K562 (cell line): ENCODE data around the gene CLSTN2. TPM values are rescaled to one million over a fixed set of nuclear protein-coding genes. Genes with fewer than 3 reads are reported as not detected.

ENCODE experiments used
- ATAC-seq: fragments of 200-7000 bp; cut with Tn5 transposase; 3 replicates; pipeline ENCODE4 v1.9.1; 2020; ENCODE audit warnings: moderate library complexity
- BruUV-seq: library from RNA; stranded (reverse); fragments of 400-500 nt; replicated peaks from 2 replicates; lab custom pipeline; 2021; lab: Mats Ljungman, UMichigan
- CTCF ChIA-PET: fragments of 300-600 bp; formaldehyde crosslinking; extraction: SDS; loops from one replicate; lab custom pipeline; 2021; ENCODE audit warnings: low intra/inter-chr PET ratio; lab: Yijun Ruan, JAX
- POLR2A ChIA-PET: fragments of 300-600, 350-650 bp; sonication (Branson Sonifier 250); formaldehyde crosslinking; extraction: SDS; loops from one replicate; lab custom pipeline; 2021; ENCODE audit warnings: antibody characterized with exemption, inconsistent platforms; lab: Yijun Ruan, JAX
- DNase-seq, 4 experiments: peaks; one replicate each; pipeline versions ENCODE4 v3.0.0 to v3.0.0-alpha.2; 2011 to 2018; ENCODE audit warnings: low spot score in 3 of 4, mixed read lengths in 3 of 4; ENCODE audit errors: extremely low read depth in 1 of 4
- FAIRE-seq: peaks from 2 replicates; lab custom pipeline; 2011; peaks lifted over from hg19 to GRCh38; lab: Jason Lieb, UNC
- H2AFZ ChIP-seq: 2 replicates; pipeline ENCODE4 v1.6.0; 2011; ENCODE audit warnings: low read depth, low read length, control low read depth, inconsistent platforms
- H3K27ac ChIP-seq: fragments of 200-600 bp; 3 replicates; pipeline ENCODE4 v1.8.0; 2011; ENCODE audit warnings: low read depth, mild to moderate bottlenecking, control low read depth, inconsistent platforms, low read length, moderate library complexity, mixed read lengths; ENCODE audit errors: extremely low read depth
- H3K27me3 ChIP-seq, 2 experiments: fragments of 300-600 bp in 1 of 2; 2 replicates in 1 of 2; 3 replicates in 1 of 2; pipeline versions ENCODE4 v1.6.0 to v1.8.0; 2011; ENCODE audit warnings: inconsistent platforms in 2 of 2, low read length in 2 of 2, mild to moderate bottlenecking in 1 of 2, mixed read lengths in 1 of 2, moderate library complexity in 1 of 2; ENCODE audit not compliant: control insufficient read depth in 2 of 2, insufficient read depth in 2 of 2
- H3K36me3 ChIP-seq: fragments of 300-600 bp; 3 replicates; pipeline ENCODE4 v1.8.0; 2011; ENCODE audit warnings: mild to moderate bottlenecking, low read length, inconsistent platforms; ENCODE audit not compliant: control insufficient read depth, insufficient read depth
- H3K4me1 ChIP-seq, 2 experiments: fragments of 200-600 bp in 1 of 2; replicated peaks in 1 of 2; 2 replicates in 1 of 2; 3 replicates in 1 of 2; pipeline versions ENCODE4 v1.5.1 to v1.8.0; 2011; ENCODE audit warnings: inconsistent platforms in 2 of 2, low read length in 2 of 2, mild to moderate bottlenecking in 1 of 2, mixed read lengths in 1 of 2, moderate library complexity in 1 of 2; ENCODE audit not compliant: control insufficient read depth in 2 of 2, insufficient read depth in 2 of 2
- H3K4me2 ChIP-seq: 2 replicates; pipeline ENCODE4 v1.6.1; 2011; ENCODE audit warnings: low read length, control low read depth, inconsistent platforms, mixed read lengths; ENCODE audit not compliant: insufficient read depth
- H3K4me3 ChIP-seq: fragments of 200-600 bp; sonication (generic), shearing (Covaris generic); 2 replicates; pipeline ENCODE4 v1.5.1; 2016; ENCODE audit warnings: control low read depth, inconsistent platforms
- H3K79me2 ChIP-seq: fragments of 200-600 bp; 3 replicates; pipeline ENCODE4 v1.8.0; 2011; ENCODE audit warnings: low read length, inconsistent platforms; ENCODE audit not compliant: control insufficient read depth, insufficient read depth
- H3K9ac ChIP-seq, 2 experiments: 2 replicates each; pipeline versions ENCODE4 v1.6.0 to v1.6.1; 2011; ENCODE audit warnings: low read depth in 2 of 2, low read length in 2 of 2, control low read depth in 1 of 2, inconsistent platforms in 1 of 2, mild to moderate bottlenecking in 1 of 2, mixed read lengths in 1 of 2; ENCODE audit not compliant: insufficient read depth in 1 of 2
- H3K9me1 ChIP-seq: one replicate; pipeline ENCODE4 v1.6.0; 2011; ENCODE audit warnings: inconsistent platforms, mild to moderate bottlenecking, low read length, moderate library complexity; ENCODE audit not compliant: control insufficient read depth, insufficient read depth
- H3K9me3 ChIP-seq: replicated peaks from 2 replicates; pipeline ENCODE4 v1.5.1; 2011; ENCODE audit warnings: low read depth, low read length, inconsistent platforms; ENCODE audit not compliant: control insufficient read depth, insufficient read depth
- H4K20me1 ChIP-seq: replicated peaks from 2 replicates; pipeline ENCODE4 v1.6.1; 2011; ENCODE audit warnings: low read length, inconsistent platforms, mixed read lengths; ENCODE audit not compliant: control insufficient read depth, insufficient read depth
- FOS ChIP-seq: IDR thresholded peaks from 3 replicates; pipeline ENCODE4 v1.6.1; 2011; ENCODE audit not compliant: insufficient read length; ENCODE audit errors: extremely low read depth
- HEY1 ChIP-seq: fragments of 250-450 bp; sonication (Bioruptor Pico); IDR thresholded peaks from 2 replicates; pipeline ENCODE4 v1.5.0; 2020; ENCODE audit warnings: mild to moderate bottlenecking, moderate library complexity, borderline replicate concordance
- POU5F1 ChIP-seq: fragments of 150-350 bp; IDR thresholded peaks from 2 replicates; pipeline ENCODE4 v1.6.1; 2014; ENCODE audit warnings: borderline replicate concordance, low read length, low read depth, mild to moderate bottlenecking; ENCODE audit not compliant: partially characterized antibody
- PRPF4 ChIP-seq: fragments of 200-400 bp; formaldehyde crosslinking; IDR thresholded peaks from one replicate; pipeline ENCODE4 v1.6.1; 2017; ENCODE audit warnings: low read length, low read depth, mild to moderate bottlenecking; ENCODE audit not compliant: insufficient read depth, poor library complexity, severe bottlenecking
- SREBF2 ChIP-seq: sonication (generic); formaldehyde crosslinking; IDR thresholded peaks from 2 replicates; pipeline ENCODE4 v1.4.0; 2020; ENCODE audit warnings: mild to moderate bottlenecking, missing genetic modification reagents
- TAF7 ChIP-seq: fragments of 450-650 bp; IDR thresholded peaks from 2 replicates; pipeline ENCODE4 v1.6.1; 2016; ENCODE audit warnings: missing genetic modification characterization, missing compliant biosample characterization
- TCF7L2 ChIP-seq: fragments of 150-350 bp; IDR thresholded peaks from 2 replicates; pipeline ENCODE4 v1.6.1; 2016; ENCODE audit warnings: low read depth, mild to moderate bottlenecking, low read length, moderate library complexity
- ZNF408 ChIP-seq: fragments of 250-450 bp; sonication (Bioruptor Pico); IDR thresholded peaks from 2 replicates; pipeline ENCODE4 v1.4.0; 2020; ENCODE audit warnings: low read depth, mild to moderate bottlenecking, moderate library complexity
- ZNF561 ChIP-seq: fragments of 450-650 bp; formaldehyde crosslinking; conservative IDR thresholded peaks from 2 replicates; pipeline ENCODE4 v1.4.0; 2020; ENCODE audit warnings: mild to moderate bottlenecking, moderate library complexity
- WGBS: fragments of 100-300 bp; shearing (Covaris generic); methylation state at CpG from one replicate; pipeline ENCODE4 v1.1.6; 2016; ENCODE audit warnings: low coverage, mixed read lengths; ENCODE audit not compliant: insufficient coverage; ENCODE audit errors: missing lambda C conversion rate; 5-methylcytosine and 5-hydroxymethylcytosine counted together
- in situ Hi-C: fragments of 300-500 bp; cut with MboI; formaldehyde crosslinking; loops from 4 replicates; pipeline ENCODE4 v1.15.0; 2018; ENCODE audit warnings: inconsistent platforms, mixed read lengths
- intact Hi-C: fragments of 100-400 bp; cut with micrococcal nuclease; formaldehyde crosslinking; loops from 2 replicates; pipeline ENCODE4 v1.14.2; 2022
- polyA plus RNA-seq, 8 experiments: library from polyadenylated mRNA; depleted of rRNA in 4 of 8; stranded (reverse) in 5 of 8; unstranded in 3 of 8; fragments of >200 nt; fragmentation: Nextera tagmentation in 2 of 8; fragmentation: Illumina TruSeq in 1 of 8; extraction: Ambion mirVana in 2 of 8; extraction: Trizol in 1 of 8; gene quantifications; 2 replicates each; pipeline versions ENCODE4 v1.2.1 to v1.2.3, GENCODE V29; 2011 to 2014; ENCODE audit warnings: inconsistent platforms in 1 of 8, missing spikeins in 1 of 8
- total RNA-seq, 7 experiments: library from RNA; depleted of rRNA in 6 of 7; stranded (reverse); fragments of >200 nt in 6 of 7; fragmentation: Illumina TruSeq in 2 of 7; extraction: Trizol in 2 of 7; gene quantifications; 2 replicates each; pipeline versions ENCODE4 v1.2.1 to v1.2.3, GENCODE V29; 2011 to 2021; ENCODE audit warnings: low replicate concordance in 1 of 7
- TF ChIP-seq, protein P1 (sequence below): fragments of 200-800 bp; sonication (Bioruptor generic); IDR thresholded peaks from 2 replicates; pipeline ENCODE4 v1.6.1; 2017; ENCODE audit warnings: missing genetic modification characterization, missing compliant biosample characterization
- TF ChIP-seq, protein P2 (sequence below): fragments of 250-450 bp; sonication (Bioruptor Pico); IDR thresholded peaks from 2 replicates; pipeline ENCODE4 v1.8.0; 2022; ENCODE audit warnings: inconsistent platforms, mild to moderate bottlenecking, moderate library complexity, borderline replicate concordance

The CLSTN2 gene
- total and polyA plus RNA-seq, 9 of the 15 experiments (the other 6 are each of a cell fraction or from before 2014, with no cell fraction given): 0.02 to 0.04 (median 0.04) TPM; not detected in 6

DNA sequence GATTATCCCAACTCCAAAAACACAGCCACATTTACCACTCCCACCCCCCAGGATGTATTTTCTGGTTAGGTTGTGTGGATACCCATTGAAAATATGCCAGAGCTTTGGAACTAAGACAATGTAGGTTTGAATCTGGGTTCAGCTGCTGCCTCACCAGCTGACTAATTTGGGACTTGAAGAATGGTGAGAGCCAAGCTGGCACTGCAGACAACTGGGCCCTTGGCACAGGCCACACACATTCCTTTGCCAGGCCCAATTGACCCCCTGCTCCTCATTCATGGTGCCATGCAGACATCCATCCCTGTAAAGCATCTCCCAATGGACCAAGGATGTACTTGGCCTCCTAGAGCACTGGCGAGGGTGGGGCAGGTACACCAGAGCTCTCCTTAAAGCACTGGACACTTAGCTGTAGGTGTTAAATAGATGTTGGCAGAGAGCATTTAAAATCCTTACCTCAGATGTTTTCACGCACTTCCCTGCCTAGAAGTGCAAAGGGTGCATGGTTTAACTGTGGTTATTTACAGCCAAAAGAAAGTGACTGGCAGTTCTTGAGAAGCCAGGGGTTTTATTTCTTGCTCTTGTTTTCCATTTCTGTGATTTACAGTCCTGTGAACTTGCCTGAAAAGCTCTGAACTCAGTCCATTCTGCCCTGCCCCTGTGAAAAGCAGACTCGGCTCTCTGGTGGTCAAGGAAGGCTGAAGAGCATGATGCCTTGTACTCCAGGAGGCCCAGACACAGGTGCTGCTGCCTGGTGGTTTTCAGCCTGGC, 138.5 kb downstream of the CLSTN2 start:
- BruUV-seq: no TSS peak
- no peak overlapping the region for H3K4me3 ChIP-seq
- TF ChIP-seq TCF7L2: no peak
- TF ChIP-seq PRPF4: no peak
- TF ChIP-seq SREBF2 (CRISPR knock-in tag): no peak
- TF ChIP-seq TAF7 (tag): no peak
- TF ChIP-seq FOS: no peak
- TF ChIP-seq HEY1 (CRISPR knock-in tag): no peak
- TF ChIP-seq POU5F1: no peak
- TF ChIP-seq ZNF408: no peak
- no peak for TF ChIP-seq ZNF561
- TF ChIP-seq, protein P1, sequence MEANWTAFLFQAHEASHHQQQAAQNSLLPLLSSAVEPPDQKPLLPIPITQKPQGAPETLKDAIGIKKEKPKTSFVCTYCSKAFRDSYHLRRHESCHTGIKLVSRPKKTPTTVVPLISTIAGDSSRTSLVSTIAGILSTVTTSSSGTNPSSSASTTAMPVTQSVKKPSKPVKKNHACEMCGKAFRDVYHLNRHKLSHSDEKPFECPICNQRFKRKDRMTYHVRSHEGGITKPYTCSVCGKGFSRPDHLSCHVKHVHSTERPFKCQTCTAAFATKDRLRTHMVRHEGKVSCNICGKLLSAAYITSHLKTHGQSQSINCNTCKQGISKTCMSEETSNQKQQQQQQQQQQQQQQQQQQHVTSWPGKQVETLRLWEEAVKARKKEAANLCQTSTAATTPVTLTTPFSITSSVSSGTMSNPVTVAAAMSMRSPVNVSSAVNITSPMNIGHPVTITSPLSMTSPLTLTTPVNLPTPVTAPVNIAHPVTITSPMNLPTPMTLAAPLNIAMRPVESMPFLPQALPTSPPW: no peak
- TF ChIP-seq, protein P2, sequence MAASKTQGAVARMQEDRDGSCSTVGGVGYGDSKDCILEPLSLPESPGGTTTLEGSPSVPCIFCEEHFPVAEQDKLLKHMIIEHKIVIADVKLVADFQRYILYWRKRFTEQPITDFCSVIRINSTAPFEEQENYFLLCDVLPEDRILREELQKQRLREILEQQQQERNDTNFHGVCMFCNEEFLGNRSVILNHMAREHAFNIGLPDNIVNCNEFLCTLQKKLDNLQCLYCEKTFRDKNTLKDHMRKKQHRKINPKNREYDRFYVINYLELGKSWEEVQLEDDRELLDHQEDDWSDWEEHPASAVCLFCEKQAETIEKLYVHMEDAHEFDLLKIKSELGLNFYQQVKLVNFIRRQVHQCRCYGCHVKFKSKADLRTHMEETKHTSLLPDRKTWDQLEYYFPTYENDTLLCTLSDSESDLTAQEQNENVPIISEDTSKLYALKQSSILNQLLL (CRISPR knock-in tag): no peak
- no peaks in the 10 kb centered on the region for H3K79me2 ChIP-seq
- H2AFZ ChIP-seq: no peak overlapping the region
- H3K27ac ChIP-seq: no peak overlapping the region
- no peaks in the 10 kb centered on the region for H3K9me3 ChIP-seq
- H3K4me1 ChIP-seq: no peaks in the 10 kb centered on the region
- H4K20me1 ChIP-seq: no peaks in the 10 kb centered on the region
- ChIA-PET CTCF (no interaction called here), POLR2A (interaction anchor here (0.6 kb wide), 1 partner anchor 47 kb away, joined by 3 read pairs; no protein-coding TSS in a partner anchor)
- FAIRE-seq (no peak), DNase-seq (no peak), ATAC-seq (no peak)
- 0% methylated on average over 3 of the region's 3 CpGs for WGBS
- no peaks in the 10 kb centered on the region for H3K36me3 ChIP-seq
- H3K9ac ChIP-seq: no peak overlapping the region
- in situ Hi-C loops (no loop called here), intact Hi-C loops (no loop called here)
- no peak overlapping the region for H3K4me2 ChIP-seq
- H3K27me3 ChIP-seq: no peaks in the 10 kb centered on the region
- H3K9me1 ChIP-seq: peaks cover 4% of the 10 kb centered on the region
